ENCODE measurements around the gene LRP5.
"Not testable (repeated sequence)": the region's sequence is repeated elsewhere in the genome, so short reads cannot be mapped to it uniquely, and the experiment has no call there.

The LRP5 gene

DNA sequence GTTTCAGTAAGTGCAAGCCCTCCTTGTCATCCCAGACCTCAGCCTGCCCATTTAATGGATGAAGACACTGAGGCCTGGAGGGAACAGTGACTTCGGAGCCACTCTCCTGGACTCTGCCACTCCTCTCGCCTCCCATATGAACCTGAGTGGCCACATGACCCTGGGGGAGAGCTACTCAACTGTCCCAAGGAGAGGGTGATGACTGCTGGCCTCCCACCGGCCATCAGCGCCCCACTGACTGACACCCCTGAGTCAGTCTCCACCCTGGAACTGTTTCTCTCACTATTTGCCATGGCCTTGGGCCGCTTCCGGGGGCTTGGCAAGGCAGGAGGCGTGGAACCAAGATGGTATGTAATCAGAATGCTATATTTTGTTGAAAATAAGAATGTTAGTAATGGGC is 17.1 kb downstream of the LRP5 start:
- DNase-seq (ENCODE audit: low read depth) = no peak

DNA sequence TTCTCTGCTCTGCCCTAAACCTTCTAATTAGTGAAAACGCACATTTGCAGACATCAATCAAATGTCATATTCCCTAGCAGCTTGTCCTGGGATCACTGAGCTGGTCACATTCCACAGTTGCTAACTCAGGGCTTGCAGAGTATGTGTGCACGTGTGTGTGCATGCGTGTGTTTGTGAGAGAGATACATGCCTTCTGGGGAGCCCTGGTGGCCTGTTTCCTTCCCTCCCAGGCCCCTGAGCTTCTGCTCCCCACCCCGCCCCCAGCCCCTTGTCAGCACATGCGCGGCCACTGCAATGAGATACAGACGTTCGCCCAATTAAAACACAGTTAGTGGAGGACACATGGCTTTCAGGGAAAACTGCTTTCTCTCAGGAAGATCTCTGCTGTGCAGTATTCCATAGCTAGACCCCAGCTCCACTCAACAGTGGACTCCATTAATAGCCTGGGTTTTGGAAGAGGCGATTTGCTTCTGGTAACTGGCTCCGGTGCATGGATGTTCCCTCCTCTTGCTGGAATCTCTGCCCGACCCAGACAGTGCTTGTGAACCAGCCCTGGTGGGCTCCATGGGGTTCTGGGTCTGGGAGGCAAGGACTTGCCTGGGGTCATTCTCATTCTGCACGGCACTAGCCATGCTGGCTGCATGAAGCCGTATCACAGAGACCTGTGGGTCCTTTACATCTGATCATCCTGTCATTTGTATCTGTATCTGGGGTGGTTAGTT is 17.7 kb downstream of the LRP5 start:
- no peak for DNase-seq (ENCODE audit: low read depth)

DNA sequence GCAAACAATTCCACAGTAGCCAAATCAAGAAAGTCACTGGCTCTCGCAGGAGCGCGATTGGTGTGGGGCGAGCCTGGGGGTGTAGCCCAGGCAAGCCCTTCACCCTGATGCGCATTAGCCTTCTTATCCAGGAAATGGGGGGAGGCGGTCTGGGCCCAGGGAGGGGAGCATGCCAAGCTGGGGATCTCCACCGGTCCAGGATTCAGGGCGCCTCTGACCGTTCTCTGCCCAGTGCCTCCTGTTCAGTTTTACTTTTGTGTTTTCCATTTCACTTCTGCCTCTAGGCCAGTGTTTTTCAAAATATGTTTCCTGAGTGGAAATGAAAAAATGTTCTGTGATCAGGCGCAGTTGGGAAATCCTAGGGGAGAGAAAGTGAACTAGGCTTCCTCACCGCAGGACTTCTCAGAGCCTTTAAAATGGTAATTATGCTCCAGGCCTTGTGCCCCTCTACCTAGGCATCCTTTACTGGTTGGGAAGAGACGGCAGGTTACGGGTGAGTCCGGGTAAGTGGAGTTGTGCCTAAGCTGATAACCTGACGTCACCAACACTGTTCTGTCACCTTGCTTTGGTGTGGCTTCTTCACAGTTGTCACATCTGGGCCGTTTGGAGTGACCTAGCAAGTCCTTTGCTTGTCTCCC is 18.4 kb downstream of the LRP5 start:
- DNase-seq (ENCODE audit: low read depth) = no peak

DNA sequence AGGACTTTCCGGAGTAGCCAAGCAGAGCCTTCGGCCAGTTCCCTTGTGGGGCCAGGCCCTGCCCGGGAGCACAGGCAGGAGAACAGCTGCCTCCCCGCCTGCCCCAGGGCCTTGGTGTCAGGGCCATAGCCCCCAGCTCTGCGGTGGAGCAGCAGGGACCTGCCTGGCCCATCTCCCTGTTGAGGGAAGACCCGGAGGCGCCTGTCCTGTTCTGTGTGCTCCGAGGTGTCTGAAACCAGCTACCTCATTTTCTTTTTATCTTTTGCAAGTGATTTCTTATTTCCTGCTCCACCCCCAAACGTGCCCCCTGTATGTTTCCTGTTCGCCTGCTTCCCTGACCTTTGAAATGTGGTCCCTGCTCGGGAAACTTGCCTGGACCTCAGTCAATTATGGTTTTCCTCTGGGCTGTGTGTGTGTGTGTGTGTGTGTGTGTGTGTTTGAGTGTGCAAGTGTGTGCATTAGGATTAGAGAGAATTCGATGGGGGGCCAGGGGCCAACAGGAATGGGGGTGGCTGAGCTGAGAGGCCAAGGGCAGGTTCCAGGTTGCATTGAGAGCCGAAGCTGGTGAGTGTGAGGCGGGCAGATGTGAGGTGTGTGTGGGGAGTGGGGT is 19.1 kb downstream of the LRP5 start:
- DNase-seq (ENCODE audit: low read depth) = no peak

DNA sequence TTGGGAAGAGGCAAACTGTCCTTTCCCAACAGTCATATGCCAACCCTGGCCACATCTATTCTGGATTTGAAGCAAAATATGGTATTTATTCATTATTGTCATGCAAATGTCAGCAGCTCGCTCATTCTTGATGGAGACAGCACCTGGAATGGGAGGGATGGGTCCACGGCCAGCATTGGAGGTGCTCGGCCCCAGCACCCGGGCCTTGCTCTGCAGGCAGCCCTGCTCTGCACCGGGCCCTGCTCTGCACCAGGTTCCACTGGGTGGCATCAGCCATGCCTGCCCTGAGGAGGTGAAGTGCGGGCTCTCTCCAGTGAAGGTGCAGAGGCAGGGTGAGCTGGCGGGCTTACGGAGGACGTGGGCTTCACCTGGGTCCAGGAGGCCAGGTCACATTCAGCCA is 19.8 kb downstream of the LRP5 start:
- no peak for DNase-seq (ENCODE audit: low read depth)

DNA sequence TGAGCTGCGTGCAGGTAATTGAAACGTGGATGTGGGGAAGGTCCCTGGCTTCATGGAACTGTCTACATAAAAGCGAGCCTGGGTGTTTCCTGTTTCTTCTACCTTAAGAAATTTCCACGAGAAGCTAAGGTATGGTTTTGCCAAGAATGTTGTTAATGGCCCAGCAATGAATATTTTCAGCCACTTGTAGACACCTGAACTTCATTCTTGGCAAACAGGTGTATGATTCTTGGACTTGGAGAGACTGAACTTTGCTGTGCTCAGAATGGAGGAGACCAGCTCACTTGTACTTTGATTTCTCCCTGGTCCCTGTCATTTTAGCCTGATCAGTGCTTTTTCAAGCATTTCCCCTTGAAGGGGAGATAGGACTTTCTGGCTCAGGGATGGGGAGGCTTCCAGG is 20.8 kb downstream of the LRP5 start:
- DNase-seq (ENCODE audit: low read depth) = no peak

DNA sequence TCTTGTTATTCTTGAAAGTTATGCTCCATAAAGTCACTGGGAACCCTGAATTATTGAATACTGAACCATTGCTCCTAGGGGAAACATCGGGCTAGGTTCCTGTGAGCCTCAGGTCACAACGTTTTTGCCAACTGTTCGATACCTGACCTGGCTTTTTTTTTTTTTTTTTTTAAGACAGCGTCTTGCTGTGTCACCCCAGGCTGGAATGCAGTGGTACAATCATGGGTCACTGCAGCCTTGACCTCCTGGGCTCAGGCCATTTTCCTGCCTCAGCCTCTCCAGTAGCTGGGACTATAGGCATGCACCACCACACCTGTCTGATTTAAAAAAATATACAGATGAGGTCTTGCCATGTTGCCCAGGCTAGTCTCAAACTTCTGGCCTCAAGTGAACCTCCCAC is 22.5 kb downstream of the LRP5 start:
- DNase-seq (ENCODE audit: low read depth) = no peak

DNA sequence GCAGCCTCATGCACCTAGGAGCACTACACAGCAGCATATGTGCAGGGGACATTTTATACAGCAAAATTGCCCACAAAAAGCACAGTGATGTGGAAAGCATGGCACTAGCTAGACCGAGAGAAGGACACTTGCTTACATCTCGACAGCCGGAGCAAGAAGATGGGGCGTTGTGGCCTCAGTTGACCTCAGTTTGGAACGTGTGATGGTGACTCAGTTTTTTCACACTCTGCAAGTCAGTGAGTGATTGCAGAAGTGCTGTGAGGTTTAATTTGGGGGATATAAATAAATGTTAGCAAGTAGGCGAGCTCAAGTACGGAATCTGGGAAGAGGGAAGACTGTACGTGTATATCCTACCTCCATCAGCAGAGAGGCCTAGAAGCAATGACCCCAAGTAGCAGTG is 23.3 kb downstream of the LRP5 start:
- DNase-seq (ENCODE audit: low read depth) = no peak

DNA sequence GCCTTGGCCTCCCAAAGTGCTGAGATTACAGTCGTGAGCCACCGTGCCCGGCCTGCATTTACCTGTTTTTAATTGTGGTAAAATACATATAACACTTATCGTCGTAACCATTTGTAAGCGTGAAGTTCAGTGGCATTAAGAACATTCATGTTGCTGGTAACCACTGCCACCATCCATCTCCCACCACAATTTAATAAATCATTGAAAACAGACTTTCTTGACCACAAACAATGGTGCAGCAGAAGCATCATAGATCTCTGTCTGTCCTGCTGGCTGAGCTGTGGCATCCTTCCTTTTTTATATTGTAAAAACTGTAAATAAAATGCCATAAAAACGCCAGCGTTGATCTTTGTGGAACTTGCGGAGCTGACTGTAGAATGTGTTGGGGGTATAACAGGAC is 24.3 kb downstream of the LRP5 start:
- DNase-seq (ENCODE audit: low read depth) = no peak

DNA sequence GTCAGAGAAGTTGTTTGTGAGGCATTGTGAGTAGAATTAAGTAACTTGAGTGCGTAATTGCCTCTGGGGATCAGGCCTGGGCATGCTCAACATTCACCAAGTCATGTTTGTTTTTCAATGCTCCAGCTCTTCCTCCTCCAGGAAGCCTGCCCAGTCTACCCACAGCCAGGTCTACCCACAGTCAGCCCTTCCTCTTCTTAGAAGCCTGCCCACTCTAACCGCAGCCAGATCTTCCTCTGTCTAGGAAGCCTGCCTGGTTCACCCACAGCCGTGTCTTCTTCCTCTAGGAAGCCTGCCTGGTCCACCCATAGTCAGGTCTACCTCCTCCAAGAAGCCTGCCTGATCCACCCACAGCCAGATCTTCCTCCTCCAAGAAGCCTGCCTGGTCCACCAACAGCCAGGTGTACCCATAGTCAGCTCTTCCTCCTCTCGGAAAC is 25.0 kb downstream of the LRP5 start:
- DNase-seq (ENCODE audit: low read depth) = no peak

DNA sequence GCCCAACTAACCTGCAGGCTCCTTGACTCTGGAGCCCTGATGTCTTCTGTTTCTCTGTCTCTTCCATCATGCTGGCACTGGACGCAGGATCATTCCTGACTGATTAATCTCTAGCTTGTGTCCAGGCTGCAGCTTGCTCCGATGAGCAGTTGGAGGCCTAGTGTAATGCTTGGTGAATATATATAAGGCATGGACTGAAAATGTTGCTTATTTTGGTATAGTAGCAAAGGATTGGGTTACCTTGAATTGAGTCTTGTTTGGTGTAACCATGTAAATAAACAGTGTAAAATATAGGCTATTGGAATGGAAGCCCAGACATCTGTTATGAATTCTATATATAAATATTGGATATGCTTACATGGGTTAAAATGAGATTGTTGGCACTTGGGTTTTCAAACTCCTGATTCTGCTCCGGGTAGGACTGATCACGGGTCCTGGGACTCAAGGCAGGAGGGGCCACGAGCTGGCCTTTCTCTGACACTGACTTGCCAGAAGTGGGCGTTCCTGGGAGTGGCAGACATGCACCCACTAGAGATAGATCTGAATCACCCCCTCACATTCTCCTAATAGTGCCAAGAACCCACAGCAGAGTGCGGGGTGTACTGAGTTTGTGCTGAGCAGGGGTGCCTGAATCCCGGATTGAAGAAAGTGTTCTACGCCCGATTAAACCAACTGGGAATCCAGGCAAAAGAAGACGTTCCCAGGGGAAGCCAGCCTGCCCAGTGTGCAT is 25.8 kb downstream of the LRP5 start:
- DNase-seq (ENCODE audit: low read depth) = no peak

DNA sequence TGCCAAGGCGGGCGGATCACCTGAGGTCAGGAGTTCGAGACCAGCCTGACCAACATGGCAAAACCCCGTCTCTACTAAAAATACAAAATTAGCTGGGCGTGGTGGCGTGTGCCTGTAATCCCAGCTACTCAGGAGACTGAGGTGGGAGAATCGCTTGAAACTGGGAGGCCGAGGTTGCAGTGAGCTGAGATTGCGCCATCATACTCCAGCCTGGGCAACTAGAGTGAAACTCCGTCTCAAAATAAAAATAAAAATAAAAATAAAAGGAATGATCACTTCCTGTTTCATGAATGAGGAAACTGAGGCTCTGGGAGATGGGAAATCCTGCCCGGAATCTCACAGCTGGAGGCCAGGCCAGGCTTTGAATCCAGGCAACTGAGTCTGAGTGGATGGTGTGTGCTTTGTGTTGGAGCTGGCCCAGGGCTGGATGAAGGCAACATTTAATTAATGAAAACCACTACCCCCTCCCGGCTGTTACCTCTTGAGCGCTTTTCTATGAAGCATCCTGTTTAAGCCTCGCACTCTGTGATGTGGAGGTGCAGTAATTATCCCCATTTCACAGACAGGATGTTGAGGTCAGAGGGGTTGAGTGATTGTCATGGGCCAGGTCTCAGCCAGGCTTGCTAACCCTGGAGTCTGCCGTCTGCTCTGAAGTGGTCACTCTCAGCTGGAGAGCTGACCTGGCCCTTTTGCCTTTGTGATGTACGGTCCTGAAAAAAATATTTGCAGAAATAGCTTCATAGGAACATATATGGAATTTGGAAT is 27.8 kb downstream of the LRP5 start:
- DNase-seq (ENCODE audit: low read depth) = no peak

DNA sequence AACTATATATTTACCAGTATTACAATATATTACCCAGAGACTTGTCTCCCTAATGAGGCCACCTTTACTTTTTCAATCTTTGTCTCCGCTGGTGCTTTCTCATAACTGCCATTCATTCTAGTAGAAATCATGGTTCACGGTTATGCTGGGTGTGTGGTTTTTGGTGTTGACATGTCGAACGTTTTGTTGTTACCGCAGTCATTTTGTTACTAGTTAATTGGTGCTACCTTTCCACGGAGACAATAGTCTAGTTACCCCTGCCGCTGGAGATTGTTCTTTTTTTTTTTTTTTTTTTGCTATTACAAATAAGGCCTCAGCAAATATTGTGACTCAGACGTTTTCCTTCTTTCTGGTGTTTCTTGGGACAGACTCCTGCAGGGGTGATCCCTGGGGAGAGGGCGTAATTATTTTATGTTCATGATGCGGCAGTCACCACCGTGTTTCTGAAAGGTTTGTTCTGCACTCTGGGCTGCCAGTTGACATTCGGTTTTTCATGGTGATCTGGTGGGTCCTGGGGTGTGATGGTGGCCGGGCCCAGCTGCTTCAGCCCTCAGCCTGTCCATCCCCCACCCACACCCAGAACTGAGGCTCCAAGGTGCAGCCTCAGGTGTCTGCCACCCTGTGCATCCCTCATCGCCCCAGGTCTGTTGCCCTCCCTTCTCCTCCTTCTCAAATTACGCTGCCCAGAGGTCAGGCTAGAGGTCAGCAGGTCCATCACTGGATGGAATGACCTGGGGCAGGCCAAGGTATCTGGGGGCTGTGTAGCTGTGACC is 28.6 kb downstream of the LRP5 start:
- DNase-seq (ENCODE audit: low read depth) = no peak

DNA sequence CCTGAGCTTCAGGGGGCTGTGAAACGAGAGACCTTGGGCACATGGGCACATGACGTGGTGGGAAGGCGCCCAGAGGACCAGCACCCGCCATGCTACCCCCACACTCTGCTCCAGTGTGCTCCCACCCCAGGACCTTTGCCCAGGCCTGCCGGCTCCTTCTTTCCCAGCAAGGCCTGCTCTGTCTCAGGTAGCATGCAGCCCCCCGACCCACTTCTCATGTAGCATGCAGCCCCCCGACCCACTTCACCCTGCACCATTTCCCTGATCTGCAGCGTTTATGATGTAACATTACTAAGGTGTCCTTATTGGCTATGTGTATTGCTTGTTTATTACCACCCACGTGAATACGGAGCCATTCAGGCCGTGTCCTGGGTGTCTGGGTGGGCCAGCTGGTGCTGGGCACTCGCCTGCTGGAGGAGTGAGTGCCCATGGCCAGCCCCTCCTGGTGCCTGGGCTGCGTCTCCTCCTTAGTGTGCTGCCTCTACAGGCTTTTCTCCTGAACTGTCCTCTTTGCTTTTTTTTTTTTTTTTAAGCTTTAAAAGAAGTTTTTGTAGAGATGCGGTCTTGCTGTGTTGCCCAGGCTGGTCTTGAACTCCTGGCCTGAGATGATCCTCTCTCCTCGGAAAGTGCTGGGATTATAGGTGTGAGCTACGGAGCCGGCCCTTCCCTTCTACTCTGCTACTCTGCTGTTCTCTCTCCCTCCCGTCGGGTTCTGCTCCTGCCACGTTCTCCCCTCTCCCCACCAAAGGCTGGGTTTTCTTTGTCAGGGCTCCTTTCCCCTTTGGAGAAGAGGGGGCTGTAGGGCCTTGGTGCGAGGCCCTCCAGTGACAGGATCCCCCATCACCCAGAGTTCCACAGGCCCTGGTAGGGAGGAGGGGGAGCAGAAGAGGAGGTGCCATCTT is 29.4 kb downstream of the LRP5 start:
- no peak for DNase-seq (ENCODE audit: low read depth)

DNA sequence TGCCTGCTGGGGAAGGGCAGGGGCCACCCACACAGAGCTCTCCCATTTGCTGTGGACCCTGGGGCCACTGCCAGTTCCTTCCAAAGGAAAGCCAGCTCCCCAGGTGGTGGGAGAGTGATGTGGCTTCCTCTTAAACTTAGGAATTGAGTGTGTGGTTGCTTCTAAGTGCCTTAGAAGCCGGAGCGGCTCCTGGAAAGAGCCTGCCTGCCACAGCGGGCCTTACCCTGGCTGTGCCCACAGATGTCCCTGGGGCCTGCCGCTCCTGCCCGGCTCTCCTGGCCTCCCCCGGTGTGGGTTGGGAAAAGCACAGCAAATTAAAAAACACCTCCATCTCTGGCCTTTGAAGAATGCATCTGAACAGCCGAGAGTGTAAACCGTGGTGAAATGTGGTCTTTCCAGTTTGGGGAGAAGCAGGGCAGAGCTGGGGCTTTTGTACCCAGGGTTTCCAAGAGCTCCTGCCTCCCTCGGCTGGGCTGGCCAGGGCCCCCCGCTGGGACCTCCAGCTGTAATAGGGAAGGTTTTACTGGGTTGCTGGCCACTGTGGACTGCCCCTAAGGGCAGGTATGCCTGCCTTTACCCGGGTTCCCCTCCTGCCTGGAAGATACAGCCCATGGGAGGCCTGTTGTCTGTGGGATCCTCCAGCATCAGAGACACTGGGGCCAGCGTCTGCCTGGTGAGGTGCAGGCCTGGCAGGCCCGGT is 30.2 kb downstream of the LRP5 start:
- DNase-seq (ENCODE audit: low read depth) = no peak

DNA sequence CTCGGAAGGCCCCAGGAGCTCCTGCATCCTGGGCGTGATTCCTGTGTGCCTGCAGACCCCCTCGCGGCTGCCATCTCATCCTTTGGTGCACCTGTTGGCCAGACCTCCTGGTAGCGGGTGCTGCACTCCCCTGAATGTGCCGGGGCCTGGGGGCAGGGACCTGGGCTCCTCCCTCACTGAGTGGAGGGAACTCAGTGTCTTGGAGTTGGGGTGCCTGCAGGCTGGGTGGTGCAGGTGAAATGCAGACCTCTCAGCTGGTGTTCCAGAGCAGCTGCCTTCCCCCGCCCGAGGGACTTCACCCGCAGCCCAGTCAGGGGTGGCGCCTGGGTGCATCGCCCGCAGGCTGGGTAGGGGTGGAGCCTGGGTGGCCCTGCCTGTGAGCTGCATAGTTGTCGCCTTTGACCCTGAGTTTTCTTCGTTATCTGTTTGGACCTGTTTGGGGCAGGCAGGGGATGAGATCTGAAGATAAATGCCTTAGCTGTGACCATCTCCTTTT is 31.4 kb downstream of the LRP5 start:
- DNase-seq (ENCODE audit: low read depth) = no peak

DNA sequence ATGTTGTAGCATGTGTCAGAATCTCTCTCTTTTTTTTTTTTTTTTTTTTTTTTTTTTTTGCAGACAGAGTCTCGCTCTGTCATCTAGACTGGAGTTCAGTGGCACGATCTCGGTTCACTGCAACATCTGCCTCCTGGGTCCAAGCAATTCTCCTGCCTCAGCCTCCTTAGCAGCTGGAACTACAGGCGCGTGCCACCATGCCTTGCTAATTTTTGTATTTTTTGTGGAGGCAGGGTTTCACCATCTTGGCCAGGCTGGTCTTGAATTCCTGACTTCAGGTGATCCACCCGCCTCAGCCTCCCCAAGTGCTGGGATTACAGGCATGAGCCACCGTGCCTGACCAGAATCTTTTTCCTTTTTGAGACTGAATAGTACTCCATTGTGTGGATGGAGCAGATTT is 32.4 kb downstream of the LRP5 start:
- DNase-seq (ENCODE audit: low read depth) = not testable (repeated sequence)

DNA sequence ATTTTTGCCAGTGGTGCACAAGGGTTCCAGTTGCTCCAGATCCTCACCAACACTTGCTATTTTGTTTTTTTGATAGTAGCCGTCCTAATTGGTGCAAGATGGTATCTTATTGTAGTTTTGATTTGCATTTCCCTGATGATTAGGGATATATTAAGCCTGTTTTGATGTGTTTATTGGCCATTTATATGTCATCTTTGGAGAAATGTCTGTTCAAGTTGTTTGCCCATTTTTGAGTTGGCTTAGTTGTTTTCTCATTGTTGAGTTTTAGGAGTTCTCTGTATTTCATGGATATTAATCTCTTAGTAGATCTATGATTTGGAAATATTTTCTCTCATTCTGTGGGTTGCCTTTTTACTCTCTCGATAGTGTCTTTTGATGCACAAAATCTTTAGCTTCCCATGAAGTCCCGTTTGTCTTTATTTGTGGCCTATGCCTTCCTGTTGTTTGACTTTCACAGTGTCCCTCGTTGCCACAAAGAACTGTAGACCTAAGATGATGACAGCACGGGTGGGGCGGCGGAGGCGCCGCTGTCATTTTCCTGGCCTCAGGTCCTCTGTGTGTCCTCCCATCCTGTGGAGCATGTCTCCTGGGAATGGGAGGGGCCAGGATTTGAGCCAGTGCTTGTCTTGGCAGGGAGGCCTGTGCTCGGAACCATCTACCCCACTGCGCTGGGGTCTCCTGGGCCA is 33.5 kb downstream of the LRP5 start:
- no peak for DNase-seq (ENCODE audit: low read depth)

DNA sequence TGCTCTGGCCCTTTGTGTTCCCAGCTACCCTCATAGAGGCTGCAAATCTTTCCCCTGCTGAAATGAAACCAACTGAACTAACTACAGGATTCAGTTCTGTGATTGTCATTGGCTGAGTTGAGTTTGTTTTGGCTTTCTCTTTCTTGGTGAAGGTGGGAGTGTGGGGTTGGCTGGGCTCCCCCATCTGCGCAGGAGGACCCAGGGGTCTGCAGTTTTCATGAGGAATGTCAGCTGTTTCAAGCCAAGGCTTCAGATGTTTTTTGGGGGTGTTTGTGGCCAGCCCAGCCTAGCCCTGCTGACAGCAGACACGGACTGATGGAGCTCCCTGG is 34.0 kb downstream of the LRP5 start:
- DNase-seq (ENCODE audit: low read depth) = no peak
